ENCODE data around the gene ARHGEF10L.

The ARHGEF10L gene

GRCh38 chr1:17732475-17732874 is 193.0 kb downstream of the ARHGEF10L start:
- Histone ChIP-seq H3K9ac (ENCODE audit: low read length) (no peak overlapping the region), H3K4me1 (ENCODE audit: control insufficient read depth, insufficient read depth, low read length) (no peaks in the 10 kb centered on the region), H3K36me3 (ENCODE audit: control insufficient read depth, insufficient read depth, low read length) (no peaks in the 10 kb centered on the region), H3K27me3 (ENCODE audit: control insufficient read depth, insufficient read depth, low read length) (peaks cover 13% of the 10 kb centered on the region), H3K4me3 (ENCODE audit: low read length) (no peak overlapping the region), H3K9me3 (ENCODE audit: control insufficient read depth, low read length) (no peaks in the 10 kb centered on the region)

GRCh38 chr1:17733661-17734060 is 194.2 kb downstream of the ARHGEF10L start:
- no peak overlapping the region for H3K9ac ChIP-seq (ENCODE audit: low read length)
- H3K4me3 ChIP-seq (ENCODE audit: low read length) = no peak overlapping the region
- H3K36me3 ChIP-seq (ENCODE audit: control insufficient read depth, insufficient read depth, low read length) = no peaks in the 10 kb centered on the region
- no peaks in the 10 kb centered on the region for H3K4me1 ChIP-seq (ENCODE audit: control insufficient read depth, insufficient read depth, low read length)
- H3K9me3 ChIP-seq (ENCODE audit: control insufficient read depth, low read length) = no peaks in the 10 kb centered on the region
- H3K27me3 ChIP-seq (ENCODE audit: control insufficient read depth, insufficient read depth, low read length) = peaks cover 12% of the 10 kb centered on the region

- Histone ChIP-seq H3K4me3 (ENCODE audit: low read length) (no peak overlapping the region), H3K4me1 (ENCODE audit: control insufficient read depth, insufficient read depth, low read length) (no peaks in the 10 kb centered on the region), H3K27me3 (ENCODE audit: control insufficient read depth, insufficient read depth, low read length) (peaks cover 11% of the 10 kb centered on the region), H3K36me3 (ENCODE audit: control insufficient read depth, insufficient read depth, low read length) (no peaks in the 10 kb centered on the region), H3K9ac (ENCODE audit: low read length) (no peak overlapping the region), H3K9me3 (ENCODE audit: control insufficient read depth, low read length) (no peaks in the 10 kb centered on the region)
Observed at GRCh38 chr1:17734609-17735008, 195.1 kb downstream of the ARHGEF10L start.

GRCh38 chr1:17735348-17735747 is 195.8 kb downstream of the ARHGEF10L start:
- Histone ChIP-seq H3K4me1 (ENCODE audit: control insufficient read depth, insufficient read depth, low read length) (no peaks in the 10 kb centered on the region), H3K36me3 (ENCODE audit: control insufficient read depth, insufficient read depth, low read length) (no peaks in the 10 kb centered on the region), H3K9me3 (ENCODE audit: control insufficient read depth, low read length) (no peaks in the 10 kb centered on the region), H3K4me3 (ENCODE audit: low read length) (no peak overlapping the region), H3K27me3 (ENCODE audit: control insufficient read depth, insufficient read depth, low read length) (peaks cover 12% of the 10 kb centered on the region), H3K9ac (ENCODE audit: low read length) (no peak overlapping the region)

GRCh38 chr1:17735793-17736192 is 196.3 kb downstream of the ARHGEF10L start:
- peaks cover 15% of the 10 kb centered on the region for H3K27me3 ChIP-seq (ENCODE audit: control insufficient read depth, insufficient read depth, low read length)
- H3K4me1 ChIP-seq (ENCODE audit: control insufficient read depth, insufficient read depth, low read length) = no peaks in the 10 kb centered on the region
- no peak overlapping the region for H3K9ac ChIP-seq (ENCODE audit: low read length)
- H3K9me3 ChIP-seq (ENCODE audit: control insufficient read depth, low read length) = no peaks in the 10 kb centered on the region
- H3K4me3 ChIP-seq (ENCODE audit: low read length) = no peak overlapping the region
- no peaks in the 10 kb centered on the region for H3K36me3 ChIP-seq (ENCODE audit: control insufficient read depth, insufficient read depth, low read length)

- Histone ChIP-seq H3K4me3 (ENCODE audit: low read length) (no peak overlapping the region), H3K27me3 (ENCODE audit: control insufficient read depth, insufficient read depth, low read length) (peaks cover 19% of the 10 kb centered on the region), H3K9me3 (ENCODE audit: control insufficient read depth, low read length) (no peaks in the 10 kb centered on the region), H3K9ac (ENCODE audit: low read length) (no peak overlapping the region), H3K4me1 (ENCODE audit: control insufficient read depth, insufficient read depth, low read length) (no peaks in the 10 kb centered on the region), H3K36me3 (ENCODE audit: control insufficient read depth, insufficient read depth, low read length) (no peaks in the 10 kb centered on the region)
Observed at GRCh38 chr1:17736625-17737024, 197.1 kb downstream of the ARHGEF10L start.

GRCh38 chr1:17739050-17739449 is 199.6 kb downstream of the ARHGEF10L start:
- Histone ChIP-seq H3K9me3 (ENCODE audit: control insufficient read depth, low read length) (no peaks in the 10 kb centered on the region), H3K27me3 (ENCODE audit: control insufficient read depth, insufficient read depth, low read length) (peaks cover 19% of the 10 kb centered on the region), H3K4me1 (ENCODE audit: control insufficient read depth, insufficient read depth, low read length) (no peaks in the 10 kb centered on the region), H3K4me3 (ENCODE audit: low read length) (no peak overlapping the region), H3K36me3 (ENCODE audit: control insufficient read depth, insufficient read depth, low read length) (no peaks in the 10 kb centered on the region), H3K9ac (ENCODE audit: low read length) (no peak overlapping the region)

- Histone ChIP-seq H3K9ac (ENCODE audit: low read length) (no peak overlapping the region), H3K9me3 (ENCODE audit: control insufficient read depth, low read length) (no peaks in the 10 kb centered on the region), H3K4me1 (ENCODE audit: control insufficient read depth, insufficient read depth, low read length) (no peaks in the 10 kb centered on the region), H3K36me3 (ENCODE audit: control insufficient read depth, insufficient read depth, low read length) (no peaks in the 10 kb centered on the region), H3K27me3 (ENCODE audit: control insufficient read depth, insufficient read depth, low read length) (peaks cover 13% of the 10 kb centered on the region), H3K4me3 (ENCODE audit: low read length) (no peak overlapping the region)
Observed at GRCh38 chr1:17741052-17741451, 201.6 kb downstream of the ARHGEF10L start.

- H3K9me3 ChIP-seq (ENCODE audit: control insufficient read depth, low read length) = no peaks in the 10 kb centered on the region
- H3K9ac ChIP-seq (ENCODE audit: low read length) = no peak overlapping the region
- no peaks in the 10 kb centered on the region for H3K4me1 ChIP-seq (ENCODE audit: control insufficient read depth, insufficient read depth, low read length)
- no peaks in the 10 kb centered on the region for H3K36me3 ChIP-seq (ENCODE audit: control insufficient read depth, insufficient read depth, low read length)
- H3K27me3 ChIP-seq (ENCODE audit: control insufficient read depth, insufficient read depth, low read length) = peaks cover 13% of the 10 kb centered on the region
- H3K4me3 ChIP-seq (ENCODE audit: low read length) = no peak overlapping the region
Observed at GRCh38 chr1:17742583-17742982, 203.1 kb downstream of the ARHGEF10L start.

GRCh38 chr1:17743008-17743647 is 203.6 kb downstream of the ARHGEF10L start:
- Histone ChIP-seq H3K4me3 (ENCODE audit: low read length) (no peak overlapping the region), H3K36me3 (ENCODE audit: control insufficient read depth, insufficient read depth, low read length) (no peaks in the 10 kb centered on the region), H3K9me3 (ENCODE audit: control insufficient read depth, low read length) (no peaks in the 10 kb centered on the region), H3K9ac (ENCODE audit: low read length) (no peak overlapping the region), H3K27me3 (ENCODE audit: control insufficient read depth, insufficient read depth, low read length) (peaks cover 13% of the 10 kb centered on the region), H3K4me1 (ENCODE audit: control insufficient read depth, insufficient read depth, low read length) (no peaks in the 10 kb centered on the region)

- H3K9me3 ChIP-seq (ENCODE audit: control insufficient read depth, low read length) = no peaks in the 10 kb centered on the region
- H3K4me3 ChIP-seq (ENCODE audit: low read length) = no peak overlapping the region
- H3K36me3 ChIP-seq (ENCODE audit: control insufficient read depth, insufficient read depth, low read length) = no peaks in the 10 kb centered on the region
- no peak overlapping the region for H3K9ac ChIP-seq (ENCODE audit: low read length)
- peaks cover 13% of the 10 kb centered on the region for H3K27me3 ChIP-seq (ENCODE audit: control insufficient read depth, insufficient read depth, low read length)
- H3K4me1 ChIP-seq (ENCODE audit: control insufficient read depth, insufficient read depth, low read length) = no peaks in the 10 kb centered on the region
Observed at GRCh38 chr1:17743925-17744324, 204.4 kb downstream of the ARHGEF10L start.

GRCh38 chr1:17744666-17745478 is 205.4 kb downstream of the ARHGEF10L start:
- H3K27me3 ChIP-seq (ENCODE audit: control insufficient read depth, insufficient read depth, low read length) = peaks cover 7% of the 10 kb centered on the region

More at GRCh38 chr1:17744666-17745478, 205.4 kb downstream of the ARHGEF10L start:
- Histone ChIP-seq H3K9ac (ENCODE audit: low read length) (no peak overlapping the region), H3K9me3 (ENCODE audit: control insufficient read depth, low read length) (no peaks in the 10 kb centered on the region), H3K36me3 (ENCODE audit: control insufficient read depth, insufficient read depth, low read length) (no peaks in the 10 kb centered on the region), H3K4me3 (ENCODE audit: low read length) (no peak overlapping the region), H3K4me1 (ENCODE audit: control insufficient read depth, insufficient read depth, low read length) (no peaks in the 10 kb centered on the region)
